HG03139 (cell line): Measurements from ENCODE around the gene MS4A3.
"Not testable (repeated sequence)": the region's sequence is repeated elsewhere in the genome, so short reads cannot be mapped to it uniquely, and the experiment has no call there.

Experiments
- ATAC-seq: cut with Tn5 transposase; IDR thresholded peaks from one replicate; pipeline ENCODE4 v1.9.1; 2021; ENCODE audit not compliant: unreplicated experiment

The MS4A3 gene

GRCh38 chr11:60056349-60056969 is at the start of gene MS4A3:
Gene MS4A3, plus strand, starts transcription at chr11:60056665. Its CDS starts 4,496 bp downstream, at chr11:60061161.
- no peak for ATAC-seq

DNA sequence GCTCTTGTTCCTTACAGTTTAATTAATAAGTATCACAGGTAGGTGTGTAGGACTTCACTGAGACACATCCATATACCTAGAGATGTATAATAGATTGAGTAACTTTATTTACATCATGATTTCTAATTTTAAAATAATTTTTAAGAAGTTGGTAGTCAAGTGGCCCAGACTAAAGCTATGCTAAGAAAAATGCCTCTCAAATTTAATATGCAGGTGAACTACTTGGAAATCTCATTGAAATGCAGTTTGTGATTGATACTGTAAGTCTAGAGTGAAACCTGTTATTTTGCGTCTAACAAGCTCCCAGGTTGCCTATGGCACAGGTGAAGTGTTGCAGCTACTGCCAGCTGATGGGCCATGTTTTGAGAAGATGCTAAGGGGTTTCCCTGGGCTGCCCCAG is 39.6 kb upstream of the MS4A3 start, which contains the start of gene OOSP4B:
Gene OOSP4B (plus strand): TSS at position 301 of the 400 bp plus-strand sequence.
- no peak for ATAC-seq

- ATAC-seq: no peak
Measured at GRCh38 chr11:60018058-60018457, 38.4 kb upstream of the MS4A3 start.

- not testable (repeated sequence) for ATAC-seq
Measured at GRCh38 chr11:60020376-60020775, 36.1 kb upstream of the MS4A3 start.

DNA sequence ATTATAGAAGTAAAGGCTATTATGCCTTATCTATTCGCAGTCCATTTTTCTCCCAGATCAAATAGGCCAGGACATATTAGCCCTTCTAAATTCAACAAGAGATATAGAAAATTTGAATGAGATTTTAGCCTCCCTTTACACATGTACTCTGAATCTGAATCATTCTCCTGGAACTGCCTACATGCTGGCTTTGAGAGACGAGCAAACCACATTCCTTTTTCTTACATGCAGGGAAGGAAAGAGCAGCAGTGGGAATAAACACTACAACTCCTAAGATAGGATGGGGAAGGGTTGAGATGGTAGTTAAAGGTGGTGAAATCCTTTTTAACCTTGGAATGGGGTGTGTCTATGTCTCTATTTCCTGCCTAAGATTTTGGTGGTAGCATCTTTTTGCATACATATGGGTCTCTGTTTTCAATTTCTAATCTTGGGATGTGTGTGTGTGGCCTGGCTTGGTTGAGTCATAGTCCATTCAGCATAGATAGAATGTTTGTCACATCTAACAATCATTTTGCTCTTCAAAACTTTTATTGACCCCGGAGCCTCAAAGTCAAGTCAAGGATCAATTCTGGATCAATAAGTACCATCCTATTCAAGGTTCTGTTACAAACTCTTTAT is 27.3 kb upstream of the MS4A3 start:
- no peak for ATAC-seq

- ATAC-seq: no peak
Measured at GRCh38 chr11:60040109-60040508, 16.4 kb upstream of the MS4A3 start, which contains the start of gene OOSP2. Gene OOSP2, plus strand, starts transcription at chr11:60040409. Its CDS starts 51 bp downstream, at chr11:60040460.

- ATAC-seq: not testable (repeated sequence)
Measured at GRCh38 chr11:60050422-60050821, 6.0 kb upstream of the MS4A3 start.

- ATAC-seq: not testable (repeated sequence)
Measured at GRCh38 chr11:60050839-60051238, 5.6 kb upstream of the MS4A3 start.

GRCh38 chr11:60059052-60059451 is 2.6 kb downstream of the MS4A3 start:
- no peak for ATAC-seq

- no peak for ATAC-seq
Measured at GRCh38 chr11:60059521-60060240, 3.2 kb downstream of the MS4A3 start.

GRCh38 chr11:60064111-60064510 is 7.6 kb downstream of the MS4A3 start:
- ATAC-seq: no peak

DNA sequence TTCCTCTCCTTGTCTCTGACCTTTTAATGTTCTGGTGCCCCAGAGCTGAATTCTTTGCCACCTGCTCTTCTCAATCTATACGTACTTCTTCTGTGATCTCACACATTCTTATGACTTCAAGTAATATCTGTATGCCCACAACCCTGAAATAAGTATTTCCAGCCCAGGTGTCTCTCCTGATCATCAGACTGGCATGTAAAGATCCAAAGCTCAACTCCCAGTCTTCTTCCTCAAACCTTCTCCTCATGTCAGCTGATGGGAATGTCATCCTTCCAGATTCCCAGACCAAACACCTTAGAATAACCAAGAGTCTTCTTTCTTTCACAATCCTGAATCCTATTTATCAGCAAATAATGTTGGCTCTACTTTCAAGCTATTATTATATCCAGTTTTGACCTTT is 9.3 kb downstream of the MS4A3 start:
- ATAC-seq: no peak

DNA sequence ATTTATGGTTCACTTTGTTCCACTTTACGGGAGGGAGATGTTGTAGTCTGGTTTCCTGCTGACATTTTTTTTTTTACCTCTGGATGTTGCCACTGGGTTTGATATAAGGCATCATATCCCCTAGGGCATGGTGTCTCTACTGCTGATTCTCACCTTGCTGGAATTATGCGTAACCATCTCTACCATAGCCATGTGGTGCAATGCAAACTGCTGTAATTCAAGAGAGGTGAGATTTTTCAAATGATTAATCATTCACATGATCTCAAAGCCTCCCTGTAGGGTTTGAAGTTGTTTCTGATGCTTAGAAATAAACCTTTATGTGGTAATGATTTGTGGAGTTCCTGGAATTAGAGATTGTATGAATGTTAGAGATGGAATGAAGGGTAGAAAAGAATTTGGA is 13.0 kb downstream of the MS4A3 start:
- no peak for ATAC-seq

GRCh38 chr11:60071644-60072043 is 15.2 kb downstream of the MS4A3 start:
- ATAC-seq: not testable (repeated sequence)

- ATAC-seq: no peak
Measured at GRCh38 chr11:60077216-60077817, 20.9 kb downstream of the MS4A3 start.

GRCh38 chr11:60077981-60078380 is 21.5 kb downstream of the MS4A3 start:
- ATAC-seq: no peak

DNA sequence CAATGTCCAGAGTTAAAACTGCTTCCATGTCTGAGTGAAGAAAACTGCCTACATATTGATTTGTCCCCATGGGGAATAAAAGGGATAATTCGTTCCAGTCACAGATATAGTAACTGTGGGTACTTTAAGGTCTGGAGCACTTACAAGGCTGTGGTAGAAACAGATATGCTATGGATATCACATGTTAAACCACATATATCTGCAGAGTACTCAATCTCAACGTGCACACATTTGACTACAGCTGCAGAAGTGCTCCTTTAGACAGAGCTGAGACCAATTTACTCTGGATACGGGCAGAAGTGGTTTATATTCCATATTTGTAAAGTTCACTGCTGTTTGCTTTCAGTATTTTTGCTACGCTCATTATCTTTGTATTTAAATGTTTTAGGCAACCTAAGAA is 22.3 kb downstream of the MS4A3 start:
- ATAC-seq: no peak

DNA sequence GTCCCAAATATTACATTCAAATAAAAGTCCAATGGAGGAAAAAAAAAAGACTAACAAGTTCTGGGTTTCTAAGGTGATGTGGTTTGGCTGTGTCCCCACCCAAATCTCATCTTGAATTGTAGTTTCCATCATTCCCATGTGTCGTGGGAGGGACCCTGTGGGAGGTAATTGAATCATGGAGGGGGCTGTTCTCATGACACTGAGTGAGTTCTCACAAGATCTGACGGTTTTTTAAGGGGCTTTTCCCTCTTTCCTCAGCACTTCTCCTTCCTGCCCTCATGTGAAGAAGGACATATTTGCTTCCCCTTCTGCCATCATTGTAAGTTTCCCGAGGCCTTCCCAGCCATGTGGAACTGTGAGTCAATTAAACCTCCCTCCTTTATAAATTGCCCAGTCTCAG is 24.1 kb downstream of the MS4A3 start:
- no peak for ATAC-seq

GRCh38 chr11:60084631-60085273 is 28.3 kb downstream of the MS4A3 start:
- ATAC-seq: no peak

- ATAC-seq: no peak
Measured at GRCh38 chr11:60085909-60086308, 29.4 kb downstream of the MS4A3 start.

- no peak for ATAC-seq
Measured at GRCh38 chr11:60087239-60087638, 30.8 kb downstream of the MS4A3 start.
